GM19025 (cell line): Measurements from ENCODE around the gene HELZ.
"Not testable (repeated sequence)": the region's sequence is repeated elsewhere in the genome, so short reads cannot be mapped to it uniquely, and the experiment has no call there.

Experiments
- ATAC-seq: cut with Tn5 transposase; IDR thresholded peaks from one replicate; pipeline ENCODE4 v1.9.1; 2021; ENCODE audit warnings: mild to moderate bottlenecking, low read depth, moderate library complexity; ENCODE audit not compliant: unreplicated experiment

The HELZ gene

DNA sequence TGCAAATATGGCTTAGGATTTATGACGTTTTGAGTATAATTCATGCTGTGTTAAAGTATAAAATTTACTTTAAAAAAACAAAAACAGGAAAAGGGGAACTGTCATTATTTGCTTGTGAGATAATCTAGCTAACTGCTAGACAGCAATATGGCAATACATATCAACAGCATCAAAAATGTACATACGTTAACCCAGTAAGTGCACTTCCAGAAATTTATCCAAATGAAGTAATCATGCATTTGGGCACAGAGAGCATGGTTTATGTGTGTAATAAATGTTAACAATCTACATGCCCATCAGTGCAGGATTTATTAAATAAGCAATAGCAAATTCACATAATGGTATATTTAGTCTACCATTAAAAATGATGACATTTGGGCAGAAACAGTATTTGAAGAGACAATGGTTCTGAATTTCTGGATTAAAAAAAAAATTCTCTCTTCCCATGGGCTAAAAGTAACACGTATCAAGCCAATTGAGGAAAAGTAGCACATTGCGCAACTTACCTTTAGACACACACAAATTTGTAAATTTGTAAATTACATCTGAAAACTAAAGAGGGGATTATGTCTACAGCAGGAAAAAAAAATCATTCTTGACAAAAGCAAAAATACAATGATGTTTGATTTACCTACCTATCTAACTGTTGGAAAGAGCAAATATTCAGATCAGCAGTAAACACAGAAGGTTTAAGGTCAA is 120.4 kb downstream of the HELZ start:
- no peak for ATAC-seq

DNA sequence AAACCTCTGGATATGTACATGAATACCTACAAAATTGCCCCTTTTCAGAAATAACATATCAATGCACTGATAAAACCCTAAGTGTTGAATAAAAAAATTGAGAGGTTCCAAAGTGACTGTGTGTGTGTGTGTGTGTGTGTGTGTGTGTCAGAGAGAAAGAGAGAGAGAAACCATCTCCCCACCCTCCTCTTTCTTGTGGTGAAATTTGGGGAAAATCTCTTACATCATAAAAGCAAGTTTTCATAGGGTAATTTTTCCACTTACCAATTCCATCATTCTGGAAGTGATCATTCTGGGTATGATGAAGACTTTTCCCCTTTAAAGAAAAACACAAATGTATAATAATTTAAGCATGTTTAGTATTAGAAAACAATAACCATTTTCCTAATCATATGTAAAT is 121.3 kb downstream of the HELZ start:
- no peak for ATAC-seq

DNA sequence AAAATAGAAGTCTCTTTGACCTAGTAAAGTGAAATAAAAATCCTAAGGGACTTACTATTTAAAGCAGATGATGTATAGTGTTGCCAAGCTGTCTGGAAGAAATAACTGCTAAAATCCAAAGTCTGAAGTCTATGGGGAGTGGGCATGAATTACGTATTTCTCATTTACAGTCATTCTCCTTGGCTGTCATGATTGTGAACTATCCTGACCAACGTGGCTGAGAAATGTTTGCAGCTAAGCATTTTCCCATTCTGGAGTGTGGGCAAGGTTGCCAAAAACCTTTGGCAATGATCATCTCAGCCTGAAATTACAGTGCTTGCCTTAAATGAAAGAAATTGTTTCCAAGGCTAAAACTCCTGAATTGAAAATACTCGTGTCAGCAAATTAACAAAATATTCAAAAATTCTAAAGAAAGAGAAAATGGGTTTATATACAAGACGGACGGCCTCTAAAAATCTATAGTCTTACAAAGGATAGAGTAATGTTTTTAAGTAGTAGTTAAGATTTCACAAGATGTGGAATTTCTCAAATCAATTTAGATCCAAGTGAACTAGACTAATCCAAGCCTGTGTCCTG is 123.6 kb downstream of the HELZ start:
- no peak for ATAC-seq

DNA sequence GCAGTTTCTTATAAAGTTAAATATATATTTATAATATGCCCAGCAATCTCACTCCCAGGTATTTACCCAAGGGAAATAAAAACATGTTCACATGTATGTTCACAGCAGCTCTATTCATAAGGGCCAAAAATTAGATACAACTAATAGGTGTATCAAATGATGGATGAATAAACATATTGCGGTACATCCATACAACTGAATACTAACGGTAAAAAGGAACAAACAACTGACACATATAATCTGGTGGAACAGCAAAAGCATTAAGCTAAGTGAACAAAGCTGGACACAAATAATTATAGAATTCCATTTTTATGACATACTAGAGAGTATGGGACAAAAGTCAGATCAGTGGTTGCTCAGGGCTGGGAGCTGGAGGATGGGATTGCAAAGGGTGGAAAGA is 125.9 kb downstream of the HELZ start:
- no peak for ATAC-seq

DNA sequence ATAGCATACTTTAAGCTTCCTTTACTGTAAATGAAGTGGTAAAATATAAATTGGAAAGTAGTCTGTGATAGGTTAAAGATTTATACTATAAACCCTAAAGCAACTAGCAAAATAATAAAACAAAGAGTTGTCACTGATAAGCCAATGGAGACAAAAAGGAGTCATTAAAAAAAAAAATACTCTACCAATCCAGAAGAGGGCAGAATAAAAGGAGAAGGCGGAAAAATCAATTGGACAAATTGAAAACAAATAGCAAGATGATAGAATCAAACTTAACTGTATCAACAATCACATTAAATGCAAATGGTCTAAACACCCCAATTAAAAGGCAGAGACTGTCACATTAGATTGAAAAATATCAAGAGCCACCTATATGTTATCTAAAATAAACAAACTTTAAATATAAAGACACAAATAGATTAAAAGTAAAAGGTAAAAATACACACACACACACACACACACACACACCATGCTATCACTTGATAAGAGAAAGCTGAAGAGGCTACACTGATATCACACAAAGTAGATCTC is 128.9 kb downstream of the HELZ start:
- ATAC-seq = no peak

DNA sequence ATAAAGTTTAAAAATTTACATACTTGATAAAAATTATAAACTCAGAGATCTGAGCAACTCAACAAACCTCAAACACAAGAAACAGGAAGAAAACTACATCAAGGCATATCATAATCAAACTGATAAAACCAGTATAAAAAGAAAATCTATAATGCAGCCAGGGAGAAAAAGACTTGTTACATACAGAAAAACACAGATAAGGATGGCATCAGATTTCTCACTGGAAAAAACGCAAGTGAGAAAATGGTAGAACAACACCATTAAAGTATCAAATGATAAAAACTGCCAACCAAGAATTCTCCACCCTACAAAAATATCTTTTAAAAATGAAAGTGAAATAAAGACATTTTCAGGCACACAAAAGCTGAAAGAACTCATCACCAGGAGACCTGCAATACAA is 129.6 kb downstream of the HELZ start:
- ATAC-seq = no peak

DNA sequence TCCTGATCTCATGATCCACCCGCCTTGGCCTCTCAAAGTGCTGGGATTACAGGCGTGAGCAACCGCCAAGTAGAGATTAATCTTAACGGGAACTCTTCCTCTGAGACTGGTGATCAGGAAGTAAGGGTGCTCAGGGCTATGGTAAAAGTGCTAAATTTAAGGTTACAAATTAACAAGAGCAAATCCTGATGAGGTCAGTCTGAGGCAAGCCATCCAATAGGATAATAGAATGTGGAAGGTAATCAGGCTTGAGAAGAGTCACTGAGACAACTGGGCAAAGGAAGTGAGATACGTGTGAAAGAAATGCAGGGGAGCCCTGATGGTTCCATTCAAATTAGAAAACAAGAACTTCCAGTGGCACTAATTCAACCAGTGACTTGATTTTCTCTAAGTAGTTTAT is 131.5 kb downstream of the HELZ start:
- no peak for ATAC-seq

DNA sequence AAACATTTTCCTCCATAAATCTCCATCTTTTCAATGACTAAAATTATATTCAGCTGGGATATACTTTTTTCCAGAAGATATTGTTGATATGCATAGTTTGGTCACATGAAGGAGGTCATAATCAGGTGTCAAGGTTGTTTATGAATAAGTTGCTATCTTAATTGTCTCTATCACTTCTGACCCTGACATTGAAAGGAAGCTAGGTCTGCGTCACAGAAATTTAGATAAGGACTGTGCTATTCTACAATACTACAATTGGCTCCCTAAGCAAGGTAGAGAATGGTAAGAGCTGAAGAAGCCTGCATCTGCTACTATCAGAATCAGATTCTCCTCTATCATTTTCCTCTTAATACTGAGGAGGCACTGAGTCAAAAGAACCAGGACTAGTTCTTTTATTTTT is 133.2 kb downstream of the HELZ start:
- no peak for ATAC-seq

DNA sequence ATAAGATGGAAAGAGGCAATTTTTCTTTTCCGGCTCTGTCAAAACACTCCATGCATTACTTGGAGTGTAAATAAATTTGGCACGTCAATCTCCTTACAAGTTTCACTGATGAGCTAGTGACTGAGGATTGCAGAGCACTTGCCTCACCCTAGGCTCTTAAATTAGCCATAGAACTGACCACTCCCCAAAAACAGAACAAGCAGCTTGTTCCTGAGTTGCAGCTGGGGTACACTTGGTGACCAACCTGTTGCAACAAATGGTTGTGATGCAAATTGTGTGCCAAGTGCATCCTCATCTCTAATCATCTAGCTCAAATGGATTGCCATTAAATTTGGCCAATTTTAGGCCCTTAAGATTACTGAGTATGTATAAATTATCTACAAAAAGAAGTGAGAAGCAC is 133.7 kb downstream of the HELZ start:
- no peak for ATAC-seq

DNA sequence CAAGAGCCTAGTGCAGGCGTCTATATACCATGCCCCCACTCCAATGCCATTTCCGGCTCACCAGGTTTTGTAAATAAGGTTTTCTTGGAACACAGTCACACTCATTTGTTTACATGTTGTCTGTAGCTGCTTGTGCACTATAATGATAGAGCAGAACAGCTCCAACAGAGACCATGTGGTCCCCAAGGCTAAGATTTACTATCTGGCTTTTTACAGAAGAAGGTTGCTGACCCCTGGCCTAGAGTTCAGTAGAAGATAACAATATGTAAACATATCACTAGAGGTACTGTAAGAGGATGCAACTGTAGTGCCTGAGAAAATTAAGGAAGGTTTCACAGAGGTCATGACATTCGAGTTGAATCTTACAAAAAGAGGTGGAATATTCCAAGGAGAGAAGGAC is 134.4 kb downstream of the HELZ start:
- ATAC-seq = no peak

DNA sequence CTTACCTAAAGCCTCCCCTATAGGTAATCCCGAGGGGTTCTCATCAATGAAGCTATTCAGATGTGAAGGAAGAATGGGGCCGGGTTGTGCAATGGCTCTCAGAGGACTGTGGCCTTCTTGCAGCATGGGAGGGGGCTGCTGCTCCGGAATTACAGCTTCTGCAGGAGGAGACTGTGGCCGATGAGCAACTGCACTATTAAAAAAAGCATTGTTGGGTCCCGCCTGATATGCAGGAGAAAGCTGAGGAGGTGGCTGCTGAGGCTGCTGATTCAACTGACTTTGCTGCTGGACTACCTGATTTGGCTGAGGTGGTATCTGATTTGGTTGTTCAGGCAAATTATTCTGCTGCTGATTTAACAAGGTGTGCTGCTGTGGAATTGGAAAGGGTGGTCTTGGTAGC is 135.9 kb downstream of the HELZ start:
- ATAC-seq = no peak

DNA sequence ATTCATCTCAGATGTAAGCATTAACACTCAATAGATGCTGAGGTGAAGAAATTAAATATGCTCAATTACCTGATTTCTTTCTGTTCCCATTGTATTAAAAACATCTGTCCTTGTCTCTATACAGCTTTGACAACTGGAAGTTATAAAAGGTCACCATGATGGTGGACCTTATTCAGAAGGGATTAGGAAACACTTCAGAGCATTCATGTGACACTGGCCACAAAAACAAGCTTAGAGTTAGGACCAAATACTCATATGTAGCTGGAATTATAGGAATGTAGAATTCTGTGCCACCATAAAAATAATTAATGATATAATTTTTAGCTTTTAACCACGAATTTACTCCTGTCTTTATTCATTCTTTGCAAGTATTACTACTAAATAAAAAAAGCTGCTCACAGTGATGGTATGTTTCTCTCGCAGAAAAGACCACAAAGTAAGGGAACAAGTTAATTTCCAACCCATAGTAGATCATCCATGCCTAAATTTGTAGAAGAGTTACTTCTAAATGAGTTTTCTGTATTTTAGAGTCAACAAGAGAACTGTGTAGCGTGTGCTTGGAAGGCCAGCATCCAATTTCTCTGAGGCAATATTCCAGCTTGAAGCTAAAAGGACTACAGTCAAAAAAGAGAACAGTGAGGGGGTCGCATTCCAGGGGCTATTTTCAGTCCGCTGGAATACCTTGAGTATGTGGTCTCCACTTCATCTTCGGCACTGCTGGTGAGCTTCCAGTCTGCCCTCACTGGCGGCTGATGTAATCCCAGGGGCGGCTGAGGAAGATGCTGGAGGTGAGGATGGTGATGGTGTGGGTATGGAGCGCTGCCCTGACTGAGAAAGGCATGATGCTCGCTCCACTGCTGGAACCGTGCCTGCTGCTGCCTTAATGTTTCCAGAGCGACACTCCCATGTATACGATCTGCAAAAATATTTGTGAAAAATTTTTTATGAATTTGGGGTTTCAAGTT is 136.9 kb downstream of the HELZ start:
- no peak for ATAC-seq

DNA sequence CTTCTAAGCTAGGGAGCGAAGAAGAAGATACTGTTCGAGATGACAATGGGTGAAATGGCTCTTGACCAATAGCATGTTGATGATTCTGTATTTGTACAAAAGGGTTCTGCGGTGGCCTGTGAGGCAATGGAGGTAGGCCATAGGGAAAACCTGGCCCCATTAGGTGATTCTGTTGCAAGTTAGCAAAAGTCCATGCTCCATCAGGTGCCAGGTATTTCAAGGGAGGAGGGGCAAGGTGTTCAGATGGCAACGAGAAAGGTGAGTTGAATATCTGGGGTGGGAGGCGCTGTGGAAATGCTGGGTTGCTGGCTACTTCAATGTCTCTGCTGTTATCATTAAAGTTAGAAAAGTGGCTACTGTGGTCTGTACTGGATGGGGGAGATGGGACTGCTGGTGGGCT is 137.8 kb downstream of the HELZ start:
- no peak for ATAC-seq

DNA sequence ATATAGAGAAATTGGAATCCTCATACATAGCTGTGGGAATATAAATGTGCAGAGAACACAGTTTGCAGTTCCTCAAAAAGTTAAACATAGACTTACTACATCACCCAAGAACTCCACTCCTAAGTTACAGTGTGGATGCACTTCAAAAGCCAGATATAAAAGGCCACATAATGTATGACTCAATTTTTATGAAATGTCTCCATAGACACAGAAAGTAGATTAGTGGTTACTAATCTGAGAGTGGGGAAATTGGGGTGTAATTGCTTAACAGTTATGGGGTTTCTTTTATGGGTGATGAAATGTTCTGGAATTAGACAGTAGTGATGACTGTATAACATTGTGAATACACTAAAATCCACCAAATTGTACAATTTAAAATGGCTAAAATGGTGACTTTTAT is 139.8 kb downstream of the HELZ start:
- ATAC-seq = no peak

DNA sequence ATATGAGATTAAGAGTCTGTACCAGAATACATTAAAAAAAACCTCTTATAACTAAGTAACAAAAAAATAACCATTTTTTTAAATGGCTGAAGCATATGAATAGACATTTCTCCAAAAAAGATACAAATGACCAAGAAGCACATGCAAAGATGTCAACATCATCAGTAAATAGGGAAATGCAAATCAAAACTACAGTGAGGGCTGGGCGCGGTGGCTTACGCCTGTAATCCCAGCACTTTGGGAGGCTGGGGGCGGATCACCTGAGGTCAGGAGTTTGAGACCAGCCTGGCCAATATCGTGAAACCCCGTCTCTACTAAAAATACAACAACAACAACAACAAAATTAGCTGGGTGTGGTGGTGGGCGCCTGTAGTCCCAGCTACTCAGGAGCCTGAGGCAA is 140.4 kb downstream of the HELZ start:
- ATAC-seq = not testable (repeated sequence)

DNA sequence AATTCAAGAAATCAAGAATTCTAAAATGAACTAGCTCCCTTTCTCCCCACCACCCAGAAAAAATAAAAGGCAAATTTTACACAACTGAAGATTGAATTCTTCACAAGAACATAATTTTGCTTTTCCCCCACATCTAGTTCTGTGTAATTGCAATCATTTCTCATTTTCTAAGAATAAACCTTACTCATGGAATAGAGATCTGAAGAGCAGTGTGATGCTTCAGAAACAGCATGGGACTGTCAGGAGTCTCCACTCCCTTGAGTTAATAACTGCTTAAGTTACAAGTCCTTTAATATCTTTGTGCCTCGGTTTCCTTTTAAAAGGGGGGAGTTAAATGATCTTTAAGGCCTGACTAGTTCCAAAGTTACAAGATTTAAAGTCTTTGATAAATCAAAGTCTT is 147.0 kb downstream of the HELZ start:
- no peak for ATAC-seq

DNA sequence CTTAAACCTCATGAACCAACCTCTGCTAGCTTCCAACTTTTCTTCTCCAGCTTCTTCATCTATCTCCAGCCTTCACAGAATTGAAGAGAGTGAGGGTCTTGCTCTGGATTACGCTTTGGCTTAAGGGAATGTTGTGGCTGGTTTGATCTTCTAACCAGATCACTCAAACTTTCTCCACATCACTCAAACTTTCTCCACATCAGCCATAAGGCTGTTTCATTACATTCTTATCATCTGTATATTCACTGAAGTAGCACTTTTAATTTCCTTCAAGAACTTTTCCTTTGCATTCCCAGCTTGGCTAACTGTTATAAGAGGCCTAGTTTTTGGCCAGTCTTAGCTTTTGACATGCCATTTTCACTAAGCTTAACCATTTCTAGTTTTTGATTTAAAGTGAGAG is 148.4 kb downstream of the HELZ start:
- ATAC-seq = no peak

DNA sequence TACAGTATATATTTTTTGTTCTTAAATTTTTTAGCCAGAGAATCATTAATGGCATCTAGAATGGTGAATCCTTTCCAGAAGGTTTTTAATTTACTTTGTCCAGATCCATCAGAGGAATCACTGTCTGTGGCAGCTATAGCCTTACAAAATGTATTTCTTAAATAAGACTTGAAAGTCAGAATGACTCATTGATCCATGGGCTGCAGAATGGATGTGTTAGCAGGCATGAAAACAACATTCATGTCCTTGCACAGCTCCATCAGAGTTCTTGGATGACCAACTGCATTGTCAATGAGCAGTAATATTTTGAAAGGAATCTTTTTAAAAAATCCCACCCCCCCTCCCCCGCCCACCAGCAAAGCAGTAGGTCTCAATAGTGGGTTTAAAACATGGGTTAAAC is 149.2 kb downstream of the HELZ start:
- ATAC-seq = no peak

DNA sequence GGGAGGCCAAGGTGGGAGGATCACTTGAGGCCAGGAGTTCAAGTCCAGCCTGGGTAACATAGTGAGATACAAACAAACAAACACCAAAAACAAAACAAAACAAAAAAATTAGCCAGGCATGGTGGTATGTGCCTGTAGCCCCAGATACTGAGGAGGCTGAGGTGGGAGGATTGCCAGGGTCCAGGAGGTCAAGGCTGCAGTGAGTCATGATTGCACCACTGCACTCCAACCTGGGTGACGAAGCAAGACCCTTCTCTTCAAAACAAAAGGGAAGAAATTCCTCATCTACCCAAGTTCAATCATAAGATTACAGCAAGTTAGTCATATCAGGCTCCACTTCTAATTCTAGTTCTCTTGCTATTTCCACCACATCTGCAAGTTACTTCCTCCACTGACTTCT is 149.7 kb downstream of the HELZ start:
- ATAC-seq = not testable (repeated sequence)

DNA sequence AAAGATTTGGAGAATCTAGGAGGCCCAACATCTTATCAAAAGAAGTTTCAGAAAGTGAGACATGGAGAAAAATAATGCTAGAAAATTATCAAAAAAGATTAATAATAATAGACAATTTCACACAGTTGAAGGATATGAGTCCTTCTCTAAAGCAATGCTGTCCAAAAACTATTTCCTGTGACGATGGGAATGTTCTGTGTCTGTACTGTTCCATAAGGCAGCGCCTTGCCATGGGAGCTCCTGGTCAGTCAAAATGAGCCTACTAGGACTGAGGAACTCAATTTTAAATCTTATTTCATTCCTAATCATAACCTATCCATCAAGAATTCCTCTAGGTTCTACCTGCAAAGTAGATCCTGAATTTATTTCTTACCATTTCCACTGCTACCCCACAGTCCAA is 151.6 kb downstream of the HELZ start:
- no peak for ATAC-seq

DNA sequence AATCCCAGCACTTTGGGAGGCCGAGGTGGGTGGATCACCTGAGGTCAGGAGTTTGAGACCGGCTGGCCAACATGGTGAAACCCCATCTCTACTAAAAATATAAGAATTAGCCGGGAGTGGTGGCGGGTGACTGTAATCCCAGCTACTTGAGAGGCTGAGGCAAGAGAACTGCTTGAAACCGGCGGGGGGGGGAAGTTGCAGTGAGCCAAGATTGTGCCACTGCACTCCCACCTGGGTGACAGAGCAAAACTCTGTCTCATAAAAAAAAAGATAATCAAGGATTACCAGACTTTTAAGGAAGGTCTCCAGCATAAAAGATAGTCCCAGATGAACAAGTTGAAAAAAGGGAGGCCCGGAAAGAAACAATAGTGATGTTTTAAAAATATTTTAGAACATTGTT is 152.3 kb downstream of the HELZ start:
- not testable (repeated sequence) for ATAC-seq
